ENCODE measurements around the gene ZNF556.

ZNF556 gene

DNA sequence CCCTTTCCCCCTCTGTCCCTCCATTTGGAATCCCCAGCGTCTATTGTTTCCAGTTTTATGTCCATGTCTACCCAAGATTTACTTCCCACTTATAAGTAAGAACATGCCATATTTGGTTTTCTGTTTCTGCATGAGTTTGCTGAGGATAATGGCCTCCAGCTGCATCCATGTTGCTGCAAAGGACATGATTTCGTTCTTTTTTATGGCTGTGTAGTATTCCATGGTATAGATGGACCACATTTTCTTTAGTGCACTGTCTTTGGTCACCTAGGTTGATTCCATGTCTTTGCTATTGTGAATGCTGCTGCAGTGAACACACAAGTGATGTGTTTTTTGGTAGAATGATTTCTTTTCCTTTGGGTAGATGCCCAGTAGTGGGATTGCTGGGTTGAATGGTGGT is 22.0 kb upstream of the ZNF556 start:
- Mint-ChIP-seq H3K9me3 (peaks cover 26% of the 10 kb centered on the region), H3K4me1 (peaks cover 23% of the 10 kb centered on the region), H3K4me3 (no peak overlapping the region), H3K27me3 (peaks cover 12% of the 10 kb centered on the region), H3K36me3 (peaks cover 26% of the 10 kb centered on the region), H3K27ac (no peak overlapping the region)
- no peak for DNase-seq
- CTCF ChIA-PET: no interaction called here

DNA sequence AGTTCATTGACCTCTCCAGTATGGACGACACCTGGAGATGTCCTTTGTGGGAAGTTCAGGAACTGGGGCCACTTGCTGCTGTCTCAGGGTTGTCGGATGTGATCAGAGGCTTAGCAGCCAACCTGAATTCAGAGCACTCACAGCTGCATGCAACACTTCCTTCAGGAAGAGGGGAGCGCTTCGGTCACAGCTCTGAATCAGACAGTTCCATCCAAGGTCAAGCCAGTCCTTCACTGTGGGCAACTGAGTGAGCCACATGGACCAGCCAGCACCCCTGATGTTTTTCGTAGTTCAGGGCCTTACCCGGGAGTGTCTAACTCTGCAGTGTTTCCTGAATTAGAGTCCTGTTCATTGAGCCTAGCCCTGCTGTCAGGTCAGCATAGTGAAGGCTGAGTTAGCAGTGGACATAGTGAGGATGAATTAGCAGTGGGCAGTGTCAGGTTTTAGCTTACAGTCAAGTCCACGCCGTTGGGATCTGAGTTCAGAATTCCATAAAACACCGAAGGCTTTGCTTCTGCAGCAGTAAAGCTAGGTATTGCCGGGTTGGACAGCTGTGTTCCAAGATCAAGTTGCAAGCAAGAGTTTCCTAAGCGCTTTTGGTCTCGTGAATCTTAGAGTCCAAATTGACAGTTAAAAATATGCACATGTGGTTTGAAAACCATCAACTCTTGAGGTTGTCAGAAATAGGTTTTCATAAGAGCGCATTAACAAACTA is 20.8 kb upstream of the ZNF556 start:
- no peak overlapping the region for H3K4me3 Mint-ChIP-seq
- peaks cover 7% of the 10 kb centered on the region for H3K27me3 Mint-ChIP-seq
- CTCF ChIA-PET: no interaction called here
- no peak overlapping the region for H3K27ac Mint-ChIP-seq
- H3K36me3 Mint-ChIP-seq: peaks cover 34% of the 10 kb centered on the region
- no peak for DNase-seq
- peaks cover 35% of the 10 kb centered on the region for H3K9me3 Mint-ChIP-seq
- H3K4me1 Mint-ChIP-seq: peaks cover 24% of the 10 kb centered on the region

DNA sequence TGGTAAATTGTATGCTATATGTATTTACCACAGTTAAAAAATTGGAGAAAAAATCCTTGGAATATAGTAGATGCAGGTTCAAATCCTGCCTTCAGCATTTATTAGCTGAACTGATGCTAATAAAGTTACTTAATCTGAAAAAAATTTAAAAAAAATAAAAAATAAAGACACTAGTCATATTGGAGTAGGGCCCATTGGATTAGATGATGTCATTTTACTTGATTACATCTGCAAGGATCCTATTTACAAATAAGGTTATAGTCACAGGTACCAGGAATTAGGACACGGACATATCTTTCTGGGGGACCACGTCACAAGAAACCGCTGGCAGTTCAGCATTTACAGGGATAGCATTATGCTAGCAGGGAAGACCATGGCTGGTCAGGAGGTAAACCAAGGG is 19.6 kb upstream of the ZNF556 start:
- H3K4me1 Mint-ChIP-seq: peaks cover 18% of the 10 kb centered on the region
- no peak overlapping the region for H3K27ac Mint-ChIP-seq
- CTCF ChIA-PET: no interaction called here
- peaks cover 44% of the 10 kb centered on the region for H3K36me3 Mint-ChIP-seq
- H3K9me3 Mint-ChIP-seq: peaks cover 45% of the 10 kb centered on the region
- peaks cover under 1% of the 10 kb centered on the region for H3K27me3 Mint-ChIP-seq
- H3K4me3 Mint-ChIP-seq: no peak overlapping the region
- no peak for DNase-seq

DNA sequence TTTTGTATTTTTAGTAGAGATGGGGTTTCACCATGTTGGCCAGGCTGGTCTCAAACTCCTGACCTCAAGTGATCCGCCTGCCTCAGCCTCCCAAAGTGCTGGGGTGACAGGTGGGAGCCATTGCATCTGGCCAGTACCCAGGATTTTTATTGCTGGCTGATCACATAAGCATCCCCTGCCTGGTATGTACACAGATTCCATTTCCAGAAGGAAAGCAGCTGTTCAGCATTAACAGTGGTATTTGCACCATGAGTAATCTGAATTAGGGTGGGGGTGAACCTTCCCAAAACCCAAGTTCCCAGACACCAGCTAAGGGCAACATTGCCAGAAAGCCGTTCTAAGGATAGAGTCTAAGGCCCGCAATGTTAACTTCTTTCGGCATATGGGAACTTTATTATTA is 18.5 kb upstream of the ZNF556 start:
- Mint-ChIP-seq H3K4me3 (no peak overlapping the region), H3K27me3 (no peaks in the 10 kb centered on the region), H3K27ac (no peak overlapping the region), H3K4me1 (peaks cover 12% of the 10 kb centered on the region), H3K36me3 (peaks cover 55% of the 10 kb centered on the region), H3K9me3 (peaks cover 56% of the 10 kb centered on the region)
- CTCF ChIA-PET: no interaction called here
- DNase-seq: no peak

DNA sequence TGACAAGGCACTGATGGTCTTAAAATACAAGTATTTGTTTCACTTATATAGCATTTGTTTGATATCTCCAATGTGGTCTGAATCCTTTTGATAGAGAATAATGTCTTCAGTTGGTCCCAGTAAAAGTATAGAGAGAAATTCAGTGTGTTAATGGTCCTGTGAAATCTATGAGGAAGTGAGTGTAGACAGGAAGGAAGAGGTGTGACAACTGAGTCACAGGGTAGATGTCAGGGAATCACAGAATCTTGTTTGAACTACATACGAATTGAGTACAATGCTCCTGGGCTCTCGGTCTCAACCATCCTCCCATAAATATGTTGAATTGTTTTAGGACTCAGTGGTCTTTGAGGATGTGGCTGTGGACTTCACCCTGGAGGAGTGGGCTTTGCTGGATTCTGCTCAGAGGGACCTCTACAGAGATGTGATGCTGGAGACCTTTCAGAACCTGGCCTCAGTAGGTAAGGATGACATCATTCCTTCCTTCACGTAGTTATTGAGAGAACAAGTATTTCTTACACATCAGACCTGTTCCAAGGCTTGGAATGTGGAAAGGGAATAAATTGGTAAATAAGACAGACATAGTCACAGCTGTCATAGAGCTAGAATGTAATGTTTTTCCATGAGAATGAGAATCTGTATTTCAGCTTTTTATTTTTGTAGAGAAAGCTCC is 16.7 kb upstream of the ZNF556 start:
- CTCF ChIA-PET: no interaction called here
- no peaks in the 10 kb centered on the region for H3K27me3 Mint-ChIP-seq
- no peak for DNase-seq
- peaks cover 66% of the 10 kb centered on the region for H3K36me3 Mint-ChIP-seq
- H3K27ac Mint-ChIP-seq: no peak overlapping the region
- peaks cover 67% of the 10 kb centered on the region for H3K9me3 Mint-ChIP-seq
- H3K4me3 Mint-ChIP-seq: no peak overlapping the region
- H3K4me1 Mint-ChIP-seq: peaks cover 12% of the 10 kb centered on the region

DNA sequence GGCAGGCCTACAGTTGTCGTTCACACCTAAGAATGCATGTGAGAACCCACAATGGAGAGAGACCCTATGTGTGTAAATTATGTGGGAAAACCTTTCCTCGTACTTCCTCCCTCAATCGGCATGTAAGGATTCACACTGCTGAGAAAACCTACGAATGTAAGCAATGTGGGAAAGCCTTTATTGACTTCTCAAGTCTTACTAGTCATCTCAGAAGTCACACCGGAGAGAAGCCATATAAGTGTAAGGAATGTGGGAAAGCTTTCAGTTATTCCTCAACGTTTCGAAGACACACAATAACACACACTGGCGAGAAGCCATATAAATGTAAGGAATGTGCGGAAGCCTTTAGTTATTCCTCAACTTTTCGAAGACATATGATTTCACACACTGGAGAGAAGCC is 14.5 kb upstream of the ZNF556 start:
- H3K4me3 Mint-ChIP-seq: no peak overlapping the region
- CTCF ChIA-PET: no interaction called here
- H3K27ac Mint-ChIP-seq: no peak overlapping the region
- peaks cover 58% of the 10 kb centered on the region for H3K36me3 Mint-ChIP-seq
- H3K9me3 Mint-ChIP-seq: peaks cover 65% of the 10 kb centered on the region
- DNase-seq: no peak
- H3K27me3 Mint-ChIP-seq: no peaks in the 10 kb centered on the region
- H3K4me1 Mint-ChIP-seq: peaks cover 25% of the 10 kb centered on the region

DNA sequence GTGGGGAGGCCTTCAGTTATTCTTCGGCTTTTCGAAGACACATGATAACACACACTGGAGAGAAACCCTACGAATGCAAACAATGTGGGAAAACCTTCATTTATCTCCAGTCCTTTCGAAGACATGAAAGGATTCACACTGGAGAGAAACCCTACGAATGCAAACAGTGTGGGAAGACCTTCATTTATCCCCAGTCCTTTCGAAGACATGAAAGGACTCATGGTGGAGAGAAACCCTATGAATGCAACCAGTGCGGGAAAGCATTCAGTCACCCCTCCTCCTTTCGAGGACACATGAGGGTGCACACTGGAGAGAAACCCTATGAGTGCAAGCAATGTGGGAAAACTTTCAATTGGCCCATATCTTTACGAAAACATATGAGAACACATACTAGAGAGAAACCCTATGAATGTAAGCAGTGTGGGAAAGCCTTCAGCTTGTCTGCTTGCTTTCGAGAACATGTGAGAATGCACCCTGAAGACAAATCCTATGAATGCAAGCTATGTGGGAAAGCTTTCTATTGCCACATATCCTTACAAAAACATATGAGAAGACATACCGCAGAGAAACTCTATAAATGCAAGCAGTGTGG is 14.0 kb upstream of the ZNF556 start:
- DNase-seq: no peak
- H3K4me3 Mint-ChIP-seq: no peak overlapping the region
- H3K36me3 Mint-ChIP-seq: peaks cover 58% of the 10 kb centered on the region
- H3K9me3 Mint-ChIP-seq: peaks cover 67% of the 10 kb centered on the region
- no peaks in the 10 kb centered on the region for H3K27me3 Mint-ChIP-seq
- H3K27ac Mint-ChIP-seq: no peak overlapping the region
- peaks cover 25% of the 10 kb centered on the region for H3K4me1 Mint-ChIP-seq
- CTCF ChIA-PET: no interaction called here

DNA sequence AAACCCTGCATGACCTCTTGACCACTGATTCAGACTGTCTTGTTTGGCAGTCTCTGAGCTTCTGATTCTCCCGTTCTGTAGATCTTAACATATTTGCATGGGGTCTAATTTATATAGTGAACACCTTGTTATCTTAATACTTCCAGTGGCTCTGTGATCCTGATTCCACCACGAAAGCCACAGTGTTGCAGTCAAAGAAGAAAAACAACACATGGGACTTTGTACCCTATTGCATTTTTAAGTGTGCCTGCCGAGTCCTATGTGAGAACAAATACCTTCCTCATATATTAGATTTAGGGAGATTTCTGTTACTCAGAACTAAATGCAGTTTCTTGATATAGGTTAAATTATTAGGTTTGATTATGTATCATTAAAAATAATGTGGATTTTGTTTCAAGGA is 12.3 kb upstream of the ZNF556 start:
- CTCF ChIA-PET: no interaction called here
- Mint-ChIP-seq H3K27ac (no peak overlapping the region), H3K9me3 (peaks cover 75% of the 10 kb centered on the region)

DNA sequence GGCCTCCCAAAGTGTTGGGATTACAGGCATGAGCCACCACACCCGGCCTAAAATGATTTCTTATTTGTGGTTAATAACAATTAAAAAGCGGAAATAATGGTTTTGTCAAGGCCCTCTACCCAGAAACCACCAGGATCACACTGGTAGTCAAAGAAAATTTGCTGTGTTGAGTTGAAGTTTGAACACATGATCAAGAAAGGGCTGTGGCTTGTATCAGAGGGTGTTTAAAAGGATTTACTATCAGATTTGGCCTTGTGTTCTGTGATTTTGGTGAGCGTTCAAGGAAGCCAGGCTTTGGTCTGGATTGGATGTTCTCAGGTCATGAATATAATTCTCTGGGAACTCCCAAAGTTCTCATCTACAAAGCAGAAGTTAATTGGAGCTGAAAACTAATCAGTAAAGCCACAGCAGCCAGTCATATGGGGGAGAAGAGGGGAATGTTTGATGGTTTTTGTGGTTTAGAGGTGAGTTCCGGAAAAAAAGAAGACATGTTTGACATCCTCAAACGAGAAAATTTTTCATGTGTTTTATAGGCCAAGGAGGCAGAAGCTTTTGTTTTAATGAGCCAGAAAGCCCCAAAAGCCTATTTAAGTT is 10.6 kb upstream of the ZNF556 start:
- Mint-ChIP-seq H3K4me3 (no peak overlapping the region), H3K27me3 (no peaks in the 10 kb centered on the region), H3K9me3 (peaks cover 64% of the 10 kb centered on the region), H3K4me1 (peaks cover 13% of the 10 kb centered on the region), H3K27ac (peak overlapping the region; percentile 84), H3K36me3 (peaks cover 43% of the 10 kb centered on the region)
- CTCF ChIA-PET: no interaction called here
- DNase-seq: no peak

More for the DNA sequence above, 12.3 kb upstream of the ZNF556 start:
- Mint-ChIP-seq H3K27me3 (no peaks in the 10 kb centered on the region), H3K4me3 (no peak overlapping the region), H3K4me1 (peaks cover 21% of the 10 kb centered on the region), H3K36me3 (peaks cover 59% of the 10 kb centered on the region)
- DNase-seq: no peak

DNA sequence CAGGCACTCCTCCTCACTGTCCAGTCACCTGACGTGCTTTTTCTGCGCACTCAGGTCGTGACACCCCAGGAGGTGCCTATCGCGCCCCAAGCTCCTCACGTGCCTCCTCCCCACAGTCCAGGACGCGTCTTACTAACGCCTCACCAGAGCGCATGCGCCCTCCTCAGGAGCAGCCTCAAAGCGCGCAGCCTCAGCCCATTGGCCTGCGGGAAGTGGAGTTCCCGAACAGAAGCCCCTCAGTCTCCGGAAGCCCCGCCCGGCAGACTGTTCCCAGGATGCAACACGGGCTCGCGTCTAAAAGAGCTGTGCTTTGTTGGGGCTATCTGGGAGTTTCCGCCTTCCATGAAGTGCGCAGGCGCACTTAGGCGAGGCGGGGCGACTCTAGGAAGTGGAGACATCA is 8.3 kb upstream of the ZNF556 start:
- Mint-ChIP-seq H3K9me3 (peaks cover 49% of the 10 kb centered on the region), H3K4me3 (no peak overlapping the region), H3K27me3 (no peaks in the 10 kb centered on the region), H3K27ac (no peak overlapping the region), H3K4me1 (peaks cover 13% of the 10 kb centered on the region), H3K36me3 (peaks cover 23% of the 10 kb centered on the region)
- no peak for DNase-seq
- CTCF ChIA-PET: no interaction called here

DNA sequence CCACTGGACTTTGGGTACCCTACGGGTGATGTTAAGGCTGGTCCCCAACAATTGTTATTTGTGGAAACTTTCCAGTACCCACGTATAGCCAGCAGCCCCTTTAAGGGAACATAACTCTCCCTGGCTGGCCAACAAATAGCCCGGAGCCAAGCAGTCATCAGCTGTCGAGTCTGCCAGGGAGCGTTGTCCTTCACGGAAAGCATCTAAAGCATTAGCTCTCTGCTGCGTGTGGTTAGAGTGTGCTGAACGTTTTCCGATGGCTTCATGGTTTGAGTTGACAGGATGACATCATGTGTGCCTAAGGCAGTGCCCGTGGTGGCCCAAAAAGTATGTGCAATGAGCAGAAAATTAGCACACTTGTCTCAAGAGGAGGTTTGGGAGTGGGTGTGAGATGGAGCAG is 3.3 kb upstream of the ZNF556 start:
- peaks cover 4% of the 10 kb centered on the region for H3K36me3 Mint-ChIP-seq
- H3K27me3 Mint-ChIP-seq: no peaks in the 10 kb centered on the region
- H3K4me3 Mint-ChIP-seq: no peak overlapping the region
- CTCF ChIA-PET: no interaction called here
- no peak overlapping the region for H3K27ac Mint-ChIP-seq
- H3K9me3 Mint-ChIP-seq: peaks cover 24% of the 10 kb centered on the region
- no peak for DNase-seq
- H3K4me1 Mint-ChIP-seq: no peaks in the 10 kb centered on the region

DNA sequence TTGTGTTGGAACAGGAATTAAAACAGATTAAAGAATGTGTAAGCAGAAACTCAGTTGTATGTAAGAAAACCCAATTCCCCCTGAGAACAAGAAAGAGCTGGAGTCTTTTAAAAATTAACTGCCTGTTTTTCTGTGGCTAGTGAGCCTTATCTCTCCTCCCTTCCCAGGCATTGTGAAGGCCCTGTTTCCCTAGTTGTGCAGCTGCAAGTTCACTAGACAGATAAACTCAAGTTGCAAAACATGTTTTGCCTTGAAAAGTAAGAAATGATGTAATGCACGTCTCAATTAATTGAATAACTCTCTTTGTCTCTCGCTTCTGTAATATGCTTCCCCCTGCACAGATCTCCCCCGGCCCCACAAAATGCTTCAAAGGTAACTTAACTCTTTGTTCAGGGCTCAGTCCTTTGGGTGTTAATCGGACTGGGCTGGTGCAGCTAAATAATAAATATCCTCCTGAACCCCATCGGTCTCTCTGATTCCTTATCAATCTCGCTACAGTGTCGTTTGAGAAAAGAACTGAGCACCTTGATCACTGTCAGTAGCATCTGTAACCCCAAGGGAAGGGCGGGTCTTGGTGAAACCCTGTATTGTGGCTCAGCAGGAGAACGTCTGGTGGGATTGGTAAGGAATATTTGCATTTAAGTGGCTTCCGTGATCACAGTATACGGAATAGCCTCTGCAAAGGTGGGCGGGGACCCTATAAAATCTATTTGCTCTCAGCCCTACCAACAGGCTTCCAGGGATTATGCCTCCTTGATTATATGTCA is 1.6 kb upstream of the ZNF556 start:
- no peak overlapping the region for H3K4me3 Mint-ChIP-seq
- H3K4me1 Mint-ChIP-seq: no peaks in the 10 kb centered on the region
- no peak for DNase-seq
- H3K9me3 Mint-ChIP-seq: peaks cover 15% of the 10 kb centered on the region
- H3K36me3 Mint-ChIP-seq: peaks cover 4% of the 10 kb centered on the region
- H3K27ac Mint-ChIP-seq: no peak overlapping the region
- no peaks in the 10 kb centered on the region for H3K27me3 Mint-ChIP-seq
- CTCF ChIA-PET: no interaction called here

DNA sequence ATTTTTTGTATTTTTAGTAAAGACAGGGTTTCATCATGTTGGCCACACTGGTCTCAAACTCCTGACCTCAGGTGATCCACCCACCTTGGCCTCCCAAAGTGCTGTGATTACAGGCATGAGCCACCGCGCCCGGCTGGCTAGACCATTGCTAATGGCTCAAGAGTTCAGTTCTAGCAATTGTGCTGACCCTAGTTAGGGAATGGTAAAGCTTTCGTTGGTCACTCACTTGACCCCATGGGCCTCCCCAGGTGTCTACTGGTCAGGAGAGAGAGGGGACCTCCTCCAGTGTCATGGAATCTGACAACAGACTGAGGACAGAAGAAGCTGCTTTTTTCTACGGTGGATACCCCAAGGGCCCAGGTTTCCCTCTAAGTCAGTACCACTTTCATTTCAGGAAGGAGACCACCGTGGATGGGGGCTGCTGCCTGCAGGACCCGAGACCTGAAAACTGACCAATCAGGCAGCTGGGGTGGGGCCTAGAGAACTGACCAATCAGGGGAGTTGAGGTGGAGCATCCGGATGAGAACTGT is 575 bp upstream of the ZNF556 start:
- CTCF ChIA-PET: no interaction called here
- Mint-ChIP-seq H3K4me1 (no peaks in the 10 kb centered on the region), H3K36me3 (peaks cover 4% of the 10 kb centered on the region), H3K9me3 (peaks cover 19% of the 10 kb centered on the region), H3K27me3 (no peaks in the 10 kb centered on the region), H3K27ac (no peak overlapping the region), H3K4me3 (no peak overlapping the region)
- DNase-seq: no peak

DNA sequence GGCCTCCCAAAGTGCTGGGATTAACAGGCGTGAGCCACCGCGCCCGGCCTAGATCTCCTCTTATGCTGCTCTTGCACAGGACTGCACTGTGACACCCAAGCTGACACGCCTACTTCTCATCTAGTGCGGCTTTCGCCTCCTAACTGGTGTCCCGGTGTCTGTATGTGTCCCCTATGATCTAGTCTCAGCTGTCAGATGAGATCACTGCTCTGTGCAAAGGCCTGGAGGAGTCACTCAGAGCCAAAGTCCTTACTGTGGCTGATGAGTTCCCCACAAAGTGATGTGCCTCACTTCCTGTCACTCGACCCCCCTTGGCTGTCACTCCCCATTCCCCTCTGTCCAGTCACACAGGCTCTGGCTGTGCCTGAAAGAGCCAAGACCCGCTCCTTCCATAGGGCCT is 2.5 kb downstream of the ZNF556 start:
- no peaks in the 10 kb centered on the region for H3K27me3 Mint-ChIP-seq
- no peak overlapping the region for H3K4me3 Mint-ChIP-seq
- DNase-seq: no peak
- CTCF ChIA-PET: interaction anchor here (0.7 to 1.6 kb wide), 2 partner anchors 18 to 221 kb away, joined by 3 to 6 read pairs; no protein-coding TSS in a partner anchor
- H3K36me3 Mint-ChIP-seq: peaks cover 1% of the 10 kb centered on the region
- peaks cover 13% of the 10 kb centered on the region for H3K9me3 Mint-ChIP-seq
- no peaks in the 10 kb centered on the region for H3K4me1 Mint-ChIP-seq
- no peak overlapping the region for H3K27ac Mint-ChIP-seq

All from activated naive CD4-positive, alpha-beta T cell treated with anti-CD3 and anti-CD28 coated beads, Interleukin-2, amount 10 ng/mL, durations not matched to agents 7 days and 5 days (primary cell).